ENCODE measurements around the gene TRIM36.
A peak's percentile ranks its signal among the peaks of the same experiment; 100 is the strongest.

Gene TRIM36, protein sequence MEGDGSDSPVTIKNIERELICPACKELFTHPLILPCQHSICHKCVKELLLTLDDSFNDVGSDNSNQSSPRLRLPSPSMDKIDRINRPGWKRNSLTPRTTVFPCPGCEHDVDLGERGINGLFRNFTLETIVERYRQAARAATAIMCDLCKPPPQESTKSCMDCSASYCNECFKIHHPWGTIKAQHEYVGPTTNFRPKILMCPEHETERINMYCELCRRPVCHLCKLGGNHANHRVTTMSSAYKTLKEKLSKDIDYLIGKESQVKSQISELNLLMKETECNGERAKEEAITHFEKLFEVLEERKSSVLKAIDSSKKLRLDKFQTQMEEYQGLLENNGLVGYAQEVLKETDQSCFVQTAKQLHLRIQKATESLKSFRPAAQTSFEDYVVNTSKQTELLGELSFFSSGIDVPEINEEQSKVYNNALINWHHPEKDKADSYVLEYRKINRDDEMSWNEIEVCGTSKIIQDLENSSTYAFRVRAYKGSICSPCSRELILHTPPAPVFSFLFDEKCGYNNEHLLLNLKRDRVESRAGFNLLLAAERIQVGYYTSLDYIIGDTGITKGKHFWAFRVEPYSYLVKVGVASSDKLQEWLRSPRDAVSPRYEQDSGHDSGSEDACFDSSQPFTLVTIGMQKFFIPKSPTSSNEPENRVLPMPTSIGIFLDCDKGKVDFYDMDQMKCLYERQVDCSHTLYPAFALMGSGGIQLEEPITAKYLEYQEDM
- 0.10 to 0.96 (median 0.50) reads per million in 9 experiments for total RNA-seq

DNA sequence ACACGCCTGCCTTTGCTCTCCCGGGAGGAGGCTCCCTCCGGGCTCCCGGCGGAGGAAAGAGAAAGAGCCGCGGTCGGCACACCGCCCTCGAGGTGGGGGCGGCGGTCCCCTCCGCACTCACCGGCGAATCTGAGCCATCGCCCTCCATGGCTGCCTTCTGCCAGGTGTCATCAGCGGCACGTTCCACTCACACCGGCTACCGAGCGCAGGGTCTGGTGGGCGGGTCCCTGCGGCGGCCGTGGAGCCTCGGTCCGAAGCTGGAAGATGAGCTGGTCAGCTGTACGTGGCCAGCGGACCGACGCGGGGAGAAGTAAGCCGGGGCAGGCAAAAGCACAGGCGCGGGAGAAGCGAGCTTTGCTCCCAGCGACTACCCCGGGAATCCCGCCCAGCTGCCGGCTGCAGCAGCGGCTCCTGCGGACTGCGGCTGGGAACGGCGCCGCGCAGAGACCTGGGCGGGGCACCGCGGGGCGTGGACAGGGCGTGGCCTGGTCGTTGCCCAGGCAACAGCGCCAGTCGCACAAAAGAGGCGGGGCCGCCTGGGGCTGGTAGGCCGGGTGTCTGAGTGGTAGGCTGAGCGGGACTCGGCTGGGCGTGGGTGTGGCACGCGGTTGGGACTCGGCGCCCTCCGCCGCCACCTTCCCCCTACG is at the start of gene TRIM36:
TRIM36 (minus strand) TSS at position 422 of the 647 bp plus-strand sequence; CDS start at position 148, 274 bp downstream.
- ATAC-seq (replicated peaks) (peak; percentile 93), DNase-seq (peak; percentile 84 to 90 (median 87))
- H3K27me3 Mint-ChIP-seq, result peaks cover 70 to 78% of the 10 kb centered on the region in 2 donors
- H3K27ac Mint-ChIP-seq, result peak within 1 kb of the TSS in 1 of 2 donors; percentile 70
- H3K9me3 Mint-ChIP-seq, result peaks cover 0 to 4% of the 10 kb centered on the region in 2 donors
- H3K4me1 Mint-ChIP-seq (ENCODE audit: low read depth in 2 of 2), result peaks cover 8 to 16% of the 10 kb centered on the region in 2 donors
- peak within 1 kb of the TSS; percentile 83 to 87 for H3K4me3 Mint-ChIP-seq
- H3K36me3 Mint-ChIP-seq (ENCODE audit: insufficient read depth), result peaks cover 6% of the 10 kb centered on the region

DNA sequence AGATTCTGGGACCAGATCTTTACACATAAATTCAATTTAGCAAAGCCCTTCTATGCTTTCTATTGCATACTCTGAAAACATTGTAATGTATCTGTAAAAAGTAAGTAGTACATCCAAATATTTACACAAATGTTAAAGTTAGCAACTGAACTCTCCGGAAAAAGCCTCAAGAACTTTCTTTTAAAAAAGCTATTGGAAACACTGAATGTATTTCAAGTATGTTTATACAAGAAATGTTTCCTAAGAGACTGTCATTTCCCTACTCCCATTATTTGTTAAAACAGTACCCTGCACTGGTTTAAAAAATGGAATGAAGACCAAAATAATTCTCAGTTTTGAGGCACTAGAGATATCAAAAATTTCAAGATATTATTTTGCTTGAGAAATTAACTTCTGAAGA is 44.8 kb upstream of the TRIM36 start:
- H3K27ac Mint-ChIP-seq, result no peak overlapping the region
- no peaks in the 10 kb centered on the region for H3K27me3 Mint-ChIP-seq
- H3K36me3 Mint-ChIP-seq (ENCODE audit: insufficient read depth), result peaks cover 42% of the 10 kb centered on the region
- H3K9me3 Mint-ChIP-seq, result no peaks in the 10 kb centered on the region
- no peak for ATAC-seq (replicated peaks)
- peaks cover 0 to under 1% of the 10 kb centered on the region in 2 donors for H3K4me1 Mint-ChIP-seq (ENCODE audit: low read depth in 2 of 2)
- no peak for DNase-seq
- no peak overlapping the region for H3K4me3 Mint-ChIP-seq

DNA sequence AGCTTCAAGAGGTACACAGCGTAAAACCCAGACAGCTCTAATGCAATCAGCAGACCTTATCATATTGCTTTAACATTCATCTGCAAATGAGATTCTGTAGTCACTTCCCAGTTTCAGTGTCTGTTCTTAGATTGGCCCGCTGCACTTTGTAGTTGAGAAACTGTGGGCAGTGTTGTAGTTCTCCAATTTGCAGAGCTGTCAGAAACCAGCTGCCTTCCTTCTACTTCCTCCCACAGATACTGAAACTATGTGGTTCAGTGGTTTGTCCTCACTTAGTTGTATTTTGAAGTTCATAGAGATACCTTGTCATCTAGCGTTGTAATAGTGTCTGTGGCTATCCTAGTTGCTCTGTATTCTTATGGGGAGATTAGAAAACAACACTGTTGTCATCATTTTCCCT is 39.6 kb upstream of the TRIM36 start:
- Mint-ChIP-seq H3K4me1 (ENCODE audit: low read depth in 2 of 2) (peaks cover 5 to 12% of the 10 kb centered on the region in 2 donors), H3K36me3 (ENCODE audit: insufficient read depth) (peaks cover 19% of the 10 kb centered on the region), H3K27me3 (no peaks in the 10 kb centered on the region), H3K27ac (peak overlapping the region; percentile 3 to 23), H3K9me3 (no peaks in the 10 kb centered on the region), H3K4me3 (peak overlapping the region; percentile 5 to 48)
- DNase-seq (peak; percentile 17 to 29 (median 27)), ATAC-seq (replicated peaks) (peak; percentile 96)

DNA sequence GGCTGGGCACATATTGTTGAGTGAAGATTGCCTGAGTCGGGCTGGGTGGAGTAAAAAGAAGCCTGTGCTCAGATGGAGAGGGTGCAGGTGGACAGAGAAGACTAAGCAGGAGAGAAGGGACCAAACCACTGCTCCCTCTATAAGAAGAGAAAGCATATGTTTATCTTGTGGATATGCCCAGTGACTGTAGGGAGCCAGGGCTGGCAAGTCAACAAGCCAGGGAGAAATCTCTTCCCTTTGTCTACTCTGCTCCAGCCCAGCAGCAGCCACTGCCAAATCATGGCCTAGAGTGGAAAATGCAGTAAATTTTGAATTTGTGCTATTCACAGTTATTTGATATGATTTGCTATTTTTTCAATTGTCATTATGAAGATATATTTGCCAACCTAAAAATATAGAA is 33.2 kb upstream of the TRIM36 start:
- DNase-seq (no peak), ATAC-seq (replicated peaks) (no peak)
- Mint-ChIP-seq H3K27ac (peak overlapping the region in 1 of 2 donors; percentile 7), H3K36me3 (ENCODE audit: insufficient read depth) (no peaks in the 10 kb centered on the region), H3K4me1 (ENCODE audit: low read depth in 2 of 2) (no peaks in the 10 kb centered on the region), H3K27me3 (no peaks in the 10 kb centered on the region), H3K9me3 (no peaks in the 10 kb centered on the region), H3K4me3 (no peak overlapping the region)

DNA sequence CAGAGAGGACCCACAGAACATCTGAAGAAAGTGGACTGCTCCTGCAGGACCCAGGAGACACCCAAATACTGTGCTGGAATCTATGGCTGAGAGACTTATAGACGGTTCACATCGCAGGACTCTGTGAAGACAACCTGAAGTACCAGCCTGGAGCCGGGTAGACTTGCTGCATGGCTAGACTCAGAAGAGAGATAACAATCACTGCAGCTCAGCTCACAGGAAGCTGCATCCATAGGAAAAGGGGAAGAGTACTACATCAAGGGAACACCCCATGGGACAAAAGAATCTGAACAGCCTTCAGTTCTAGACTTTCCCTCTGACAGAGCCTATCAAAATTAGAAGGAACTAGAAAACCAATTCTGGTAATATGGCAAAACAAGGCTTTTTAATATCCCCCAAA is 26.5 kb upstream of the TRIM36 start:
- Mint-ChIP-seq H3K27me3 (peaks cover 0 to under 1% of the 10 kb centered on the region in 2 donors), H3K4me1 (ENCODE audit: low read depth in 2 of 2) (no peaks in the 10 kb centered on the region), H3K4me3 (no peak overlapping the region), H3K9me3 (no peaks in the 10 kb centered on the region), H3K36me3 (ENCODE audit: insufficient read depth) (no peaks in the 10 kb centered on the region), H3K27ac (no peak overlapping the region)
- DNase-seq, result no peak
- no peak for ATAC-seq (replicated peaks)

DNA sequence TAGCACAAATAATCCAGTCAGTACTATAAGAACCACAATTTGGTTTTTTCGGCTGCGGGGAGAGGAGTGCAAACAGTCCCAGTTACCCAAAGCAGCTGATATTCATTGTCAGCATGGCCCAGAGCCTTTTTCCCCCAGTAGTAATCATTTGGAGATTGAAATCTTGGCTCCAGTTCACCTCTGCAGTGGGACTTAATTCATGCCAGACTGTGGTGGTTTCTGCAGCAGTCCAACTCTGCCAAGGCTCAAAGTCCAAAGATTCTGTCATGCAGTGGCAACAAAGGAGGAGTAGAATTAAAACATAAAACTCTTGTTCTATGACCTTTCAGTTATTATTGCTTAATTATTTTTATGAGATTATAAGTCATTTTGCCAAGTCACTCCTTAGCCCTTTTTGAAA is 25.0 kb upstream of the TRIM36 start:
- no peaks in the 10 kb centered on the region for H3K4me1 Mint-ChIP-seq (ENCODE audit: low read depth in 2 of 2)
- no peaks in the 10 kb centered on the region for H3K36me3 Mint-ChIP-seq (ENCODE audit: insufficient read depth)
- H3K27me3 Mint-ChIP-seq, result peaks cover 0 to 10% of the 10 kb centered on the region in 2 donors
- H3K9me3 Mint-ChIP-seq, result no peaks in the 10 kb centered on the region
- ATAC-seq (replicated peaks) (no peak), DNase-seq (no peak)
- no peak overlapping the region for H3K4me3 Mint-ChIP-seq
- no peak overlapping the region for H3K27ac Mint-ChIP-seq

DNA sequence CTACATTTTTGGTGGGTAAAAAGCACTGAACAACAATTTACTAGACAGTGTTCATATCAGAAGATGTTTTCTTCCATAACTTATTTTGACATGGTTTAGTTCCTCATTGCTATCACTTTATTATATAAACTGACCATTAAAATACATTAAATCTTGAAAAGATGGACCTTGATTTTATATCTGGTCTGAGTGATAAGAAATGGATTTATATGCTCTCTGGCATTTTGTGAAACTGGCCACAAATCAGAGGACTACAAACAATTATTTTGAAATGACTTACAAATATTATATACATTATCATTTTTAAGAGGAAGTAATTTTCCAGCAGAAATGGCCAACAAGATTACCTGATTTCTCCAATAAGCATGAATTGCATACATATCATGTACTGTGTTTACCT is 23.6 kb upstream of the TRIM36 start:
- ATAC-seq (replicated peaks) (no peak), DNase-seq (no peak)
- Mint-ChIP-seq H3K36me3 (ENCODE audit: insufficient read depth) (no peaks in the 10 kb centered on the region), H3K4me1 (ENCODE audit: low read depth in 2 of 2) (no peaks in the 10 kb centered on the region), H3K27ac (no peak overlapping the region), H3K4me3 (no peak overlapping the region), H3K27me3 (peaks cover 0 to 10% of the 10 kb centered on the region in 2 donors), H3K9me3 (no peaks in the 10 kb centered on the region)

DNA sequence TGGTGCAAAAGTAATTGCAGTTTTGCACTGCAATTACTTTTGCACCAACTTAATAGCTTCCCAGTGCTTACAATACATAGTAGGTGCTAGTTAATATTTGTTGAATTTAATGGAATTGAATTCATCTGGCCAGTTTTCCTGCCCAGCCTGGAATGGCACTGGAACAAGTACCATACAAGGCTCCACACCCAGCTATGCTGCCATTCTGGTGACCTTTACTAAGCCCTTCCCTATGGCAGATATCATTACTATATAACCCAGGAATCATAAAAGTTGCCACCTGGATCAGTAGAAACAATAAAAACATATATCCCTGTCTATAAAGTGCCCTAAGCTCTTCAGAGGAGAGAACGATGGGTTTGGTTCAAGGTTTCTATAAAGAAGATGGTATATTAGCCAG is 22.4 kb upstream of the TRIM36 start:
- Mint-ChIP-seq H3K4me1 (ENCODE audit: low read depth in 2 of 2) (no peaks in the 10 kb centered on the region), H3K4me3 (no peak overlapping the region)

DNA sequence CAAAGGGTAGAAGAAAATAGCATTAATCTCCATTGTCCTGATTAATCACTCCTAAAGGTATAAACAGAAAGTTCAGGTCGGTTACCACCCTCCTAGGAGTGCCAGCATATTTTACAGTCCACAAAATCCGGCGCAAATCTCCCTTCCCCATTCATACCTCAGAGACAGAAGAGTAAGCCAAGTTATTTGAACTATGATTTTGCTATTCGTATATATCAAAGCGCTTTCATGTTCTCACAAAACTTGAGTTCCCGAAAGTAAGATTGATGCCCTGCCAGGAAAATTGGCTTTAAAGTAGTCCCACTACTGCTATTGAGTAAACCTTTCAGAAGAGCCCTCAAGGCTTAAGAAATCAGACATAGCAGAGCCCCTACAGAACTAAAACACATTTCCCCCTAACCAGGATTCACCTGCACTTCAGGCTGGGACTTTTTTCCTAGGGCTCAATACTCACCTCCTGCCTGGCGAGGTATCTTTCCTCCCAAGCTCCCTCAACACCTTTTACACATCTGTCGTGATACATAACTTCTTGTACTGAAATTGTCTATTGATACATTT is 21.8 kb upstream of the TRIM36 start:
- no peaks in the 10 kb centered on the region for H3K36me3 Mint-ChIP-seq (ENCODE audit: insufficient read depth)
- no peaks in the 10 kb centered on the region for H3K9me3 Mint-ChIP-seq

More for the DNA sequence above, 22.4 kb upstream of the TRIM36 start:
- no peak overlapping the region for H3K27ac Mint-ChIP-seq
- ATAC-seq (replicated peaks) (no peak), DNase-seq (no peak)
- H3K36me3 Mint-ChIP-seq (ENCODE audit: insufficient read depth), result no peaks in the 10 kb centered on the region
- H3K27me3 Mint-ChIP-seq, result peaks cover 5 to 18% of the 10 kb centered on the region in 2 donors
- H3K9me3 Mint-ChIP-seq, result no peaks in the 10 kb centered on the region

DNA sequence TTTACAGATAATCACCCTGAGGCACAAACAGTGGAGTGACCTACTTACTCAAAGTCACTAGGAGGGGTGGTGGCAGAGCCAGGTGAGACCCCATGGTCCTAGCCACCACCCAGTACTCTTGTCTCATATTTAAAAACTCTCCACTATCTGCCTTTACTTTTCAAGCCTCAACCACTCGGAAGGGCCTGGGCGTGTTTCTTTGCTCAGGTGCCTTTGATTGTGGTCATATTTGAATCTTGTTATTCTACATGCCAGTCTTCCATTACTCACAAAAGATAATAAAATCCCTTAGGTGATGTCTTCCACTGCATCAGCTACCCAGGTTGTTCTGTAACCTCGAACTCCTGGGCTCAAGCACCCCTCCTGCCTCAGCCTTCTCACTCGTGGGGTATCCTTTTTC is 20.7 kb upstream of the TRIM36 start:
- ATAC-seq (replicated peaks), result no peak
- H3K9me3 Mint-ChIP-seq, result no peaks in the 10 kb centered on the region
- no peak for DNase-seq
- H3K4me1 Mint-ChIP-seq (ENCODE audit: low read depth in 2 of 2), result no peaks in the 10 kb centered on the region
- peaks cover 12 to 30% of the 10 kb centered on the region in 2 donors for H3K27me3 Mint-ChIP-seq
- no peak overlapping the region for H3K27ac Mint-ChIP-seq
- H3K4me3 Mint-ChIP-seq, result no peak overlapping the region
- H3K36me3 Mint-ChIP-seq (ENCODE audit: insufficient read depth), result no peaks in the 10 kb centered on the region

More for the DNA sequence above, 21.8 kb upstream of the TRIM36 start:
- no peak for DNase-seq
- Mint-ChIP-seq H3K4me1 (ENCODE audit: low read depth in 2 of 2) (no peaks in the 10 kb centered on the region), H3K4me3 (no peak overlapping the region), H3K27me3 (peaks cover 11 to 22% of the 10 kb centered on the region in 2 donors), H3K27ac (no peak overlapping the region)
- no peak for ATAC-seq (replicated peaks)

DNA sequence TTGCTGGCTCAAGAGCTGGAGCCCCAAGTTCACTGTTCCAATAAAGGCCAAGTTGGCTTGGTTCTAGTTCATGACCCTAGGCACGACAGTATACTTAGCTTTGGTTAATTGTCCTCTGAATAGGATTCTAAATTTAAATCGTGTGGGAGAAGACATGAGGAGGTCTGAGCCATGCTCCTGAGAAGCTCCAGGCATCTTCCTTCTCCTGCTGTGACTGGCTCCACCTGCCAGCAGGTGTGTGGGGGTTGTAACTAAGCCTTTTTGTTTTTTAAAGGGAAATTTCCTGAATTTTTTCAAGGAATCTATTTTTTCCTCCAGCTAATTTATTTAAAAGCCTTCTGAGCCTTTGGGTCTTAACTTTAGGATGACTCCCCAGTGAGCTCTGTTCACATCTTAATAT is 20.2 kb upstream of the TRIM36 start:
- DNase-seq, result no peak
- Mint-ChIP-seq H3K9me3 (no peaks in the 10 kb centered on the region), H3K4me3 (no peak overlapping the region), H3K27ac (no peak overlapping the region), H3K36me3 (ENCODE audit: insufficient read depth) (no peaks in the 10 kb centered on the region), H3K27me3 (peaks cover 17 to 33% of the 10 kb centered on the region in 2 donors), H3K4me1 (ENCODE audit: low read depth in 2 of 2) (no peaks in the 10 kb centered on the region)
- ATAC-seq (replicated peaks), result no peak

DNA sequence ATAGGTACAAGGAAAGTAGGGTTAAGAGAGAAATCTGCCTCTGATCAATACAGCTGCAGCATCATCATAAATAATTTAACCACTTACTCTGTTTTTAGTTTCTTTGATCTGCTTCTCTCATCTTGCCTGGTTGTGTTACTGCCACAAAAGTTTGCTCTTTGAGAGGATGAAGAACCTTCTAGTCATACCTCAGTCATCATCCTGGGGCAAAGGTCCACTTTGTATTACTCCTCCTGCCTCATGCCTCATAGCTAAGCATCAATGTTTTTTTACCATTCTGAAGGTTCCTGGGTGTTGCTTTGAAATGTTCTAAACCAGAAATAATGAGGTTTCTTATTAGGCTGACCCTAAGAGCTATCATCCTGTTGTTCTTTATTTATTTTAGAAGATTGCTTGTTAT is 17.1 kb upstream of the TRIM36 start:
- Mint-ChIP-seq H3K4me3 (no peak overlapping the region), H3K36me3 (ENCODE audit: insufficient read depth) (no peaks in the 10 kb centered on the region), H3K27ac (no peak overlapping the region), H3K9me3 (no peaks in the 10 kb centered on the region), H3K27me3 (peaks cover 35 to 53% of the 10 kb centered on the region in 2 donors), H3K4me1 (ENCODE audit: low read depth in 2 of 2) (no peaks in the 10 kb centered on the region)
- ATAC-seq (replicated peaks) (no peak), DNase-seq (no peak)

DNA sequence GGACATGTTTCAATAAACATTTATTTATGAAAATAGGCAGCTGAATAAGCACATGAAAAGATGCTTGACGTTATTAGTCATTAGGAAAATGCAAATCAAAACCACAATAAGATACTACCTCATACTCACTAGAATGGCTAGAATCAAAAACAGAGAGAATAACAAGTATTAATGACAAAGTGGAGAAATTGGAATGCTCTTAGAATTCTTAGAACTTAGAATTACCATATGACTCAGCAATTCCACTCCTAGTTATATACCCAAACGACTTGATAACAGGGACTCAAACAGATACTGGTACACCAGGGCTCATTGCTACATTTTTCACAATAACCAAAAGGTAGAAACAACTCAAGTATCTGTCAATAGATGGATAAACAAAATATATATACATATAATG is 15.1 kb upstream of the TRIM36 start:
- Mint-ChIP-seq H3K9me3 (peaks cover 0 to 2% of the 10 kb centered on the region in 2 donors), H3K27ac (no peak overlapping the region), H3K4me1 (ENCODE audit: low read depth in 2 of 2) (peaks cover 6 to 14% of the 10 kb centered on the region in 2 donors), H3K36me3 (ENCODE audit: insufficient read depth) (no peaks in the 10 kb centered on the region), H3K27me3 (peaks cover 55 to 63% of the 10 kb centered on the region in 2 donors), H3K4me3 (no peak overlapping the region)
- no peak for ATAC-seq (replicated peaks)
- DNase-seq, result no peak
